CD14-positive monocyte (primary cell): ENCODE data around the gene RC3H1. TPM values are rescaled to one million over a fixed set of nuclear protein-coding genes. Genes with fewer than 3 reads are reported as not detected.

Source experiments
- DNase-seq, 3 donors: peaks; one replicate each; pipeline ENCODE4 v3.0.0-alpha.2; 2011 to 2022
- H2AFZ ChIP-seq: 2 replicates; pipeline ENCODE4 v1.6.0; 2012; ENCODE audit warnings: mild to moderate bottlenecking, low read depth, low read length, inconsistent platforms; ENCODE audit not compliant: insufficient read depth, poor library complexity, severe bottlenecking
- H3K27ac ChIP-seq, 2 donors: 1 replicate in 1 of 2; 2 replicates in 1 of 2; pipeline ENCODE4 v1.5.1; 2012 to 2013; ENCODE audit warnings: low read length in 2 of 2, control low read depth in 1 of 2, inconsistent platforms in 1 of 2, low read depth in 1 of 2, mild to moderate bottlenecking in 1 of 2
- H3K27me3 ChIP-seq, 2 donors: one replicate each; pipeline versions ENCODE4 v1.6.0 to v1.6.1; 2011 to 2013; ENCODE audit warnings: low read length in 2 of 2; ENCODE audit not compliant: control insufficient read depth in 2 of 2, insufficient read depth in 2 of 2
- H3K36me3 ChIP-seq, 2 donors: replicated peaks in 1 of 2; 1 replicate in 1 of 2; 2 replicates in 1 of 2; pipeline versions ENCODE4 v1.5.1 to v1.6.1; 2012 to 2013; ENCODE audit warnings: low read length in 2 of 2, control low read depth in 1 of 2, inconsistent platforms in 1 of 2, mild to moderate bottlenecking in 1 of 2; ENCODE audit not compliant: insufficient read depth in 2 of 2, control insufficient read depth in 1 of 2
- H3K4me1 ChIP-seq, 2 donors: 1 replicate in 1 of 2; 2 replicates in 1 of 2; pipeline versions ENCODE4 v1.5.1 to v1.6.1; 2012 to 2013; ENCODE audit warnings: low read length in 2 of 2, control low read depth in 1 of 2, inconsistent platforms in 1 of 2, mild to moderate bottlenecking in 1 of 2, moderate library complexity in 1 of 2; ENCODE audit not compliant: insufficient read depth in 2 of 2, control insufficient read depth in 1 of 2
- H3K4me2 ChIP-seq: replicated peaks from 2 replicates; pipeline ENCODE3; 2012; ENCODE audit warnings: low read length, moderate library complexity, mild to moderate bottlenecking; ENCODE audit not compliant: poor library complexity, severe bottlenecking; ENCODE audit errors: extremely low read depth
- H3K4me3 ChIP-seq, 3 experiments: fragments of 200-600 bp in 1 of 3; sonication (generic) in 1 of 3; replicated peaks in 1 of 3; 1 replicate in 2 of 3; 2 replicates in 1 of 3; pipeline ENCODE4 v1.5.1; 2011 to 2013; ENCODE audit warnings: low read length in 3 of 3, mild to moderate bottlenecking in 3 of 3, control low read depth in 2 of 3, low read depth in 2 of 3, inconsistent platforms in 1 of 3, moderate library complexity in 1 of 3
- H3K79me2 ChIP-seq: 2 replicates; pipeline ENCODE4 v1.6.0; 2012; ENCODE audit warnings: mild to moderate bottlenecking, control low read depth, inconsistent platforms, low read length, moderate library complexity; ENCODE audit not compliant: insufficient read depth
- H3K9ac ChIP-seq: 2 replicates; pipeline ENCODE4 v1.6.0; 2017; ENCODE audit warnings: low read length, mild to moderate bottlenecking; ENCODE audit not compliant: insufficient read depth, poor library complexity, severe bottlenecking
- H3K9me3 ChIP-seq, 2 donors: replicated peaks in 1 of 2; 1 replicate in 1 of 2; 2 replicates in 1 of 2; pipeline versions ENCODE4 v1.5.1 to v1.6.1; 2012 to 2013; ENCODE audit warnings: low read length in 2 of 2, control low read depth in 1 of 2; ENCODE audit not compliant: control insufficient read depth in 1 of 2, insufficient read depth in 1 of 2
- H4K20me1 ChIP-seq: 2 replicates; pipeline ENCODE4 v1.6.0; 2012; ENCODE audit warnings: mild to moderate bottlenecking, low read length, control low read depth, moderate library complexity; ENCODE audit not compliant: insufficient read depth
- H3K27ac Mint-ChIP-seq, 7 donors: one replicate each; pipeline ENCODE4 v1.8.0; 2020; ENCODE audit warnings: mild to moderate bottlenecking in 7 of 7, mixed read lengths in 7 of 7, moderate library complexity in 6 of 7, inconsistent platforms in 2 of 7
- H3K27me3 Mint-ChIP-seq, 3 donors: one replicate each; pipeline ENCODE4 v1.8.0; 2021 to 2022; ENCODE audit warnings: low read depth in 3 of 3, mild to moderate bottlenecking in 3 of 3, mixed read lengths in 3 of 3, moderate library complexity in 3 of 3, inconsistent platforms in 1 of 3
- H3K36me3 Mint-ChIP-seq, 2 donors: one replicate each; pipeline ENCODE4 v1.8.0; 2020; ENCODE audit warnings: mixed read lengths in 2 of 2, inconsistent platforms in 1 of 2, mild to moderate bottlenecking in 1 of 2
- H3K4me1 Mint-ChIP-seq: one replicate; pipeline ENCODE4 v1.8.0; 2020; ENCODE audit warnings: mild to moderate bottlenecking, mixed read lengths
- H3K4me3 Mint-ChIP-seq, 2 donors: one replicate each; pipeline ENCODE4 v1.8.0; 2020; ENCODE audit warnings: mild to moderate bottlenecking in 2 of 2, mixed read lengths in 2 of 2, moderate library complexity in 1 of 2
- H3K9me3 Mint-ChIP-seq, 7 donors: one replicate each; pipeline ENCODE4 v1.8.0; 2020 to 2022; ENCODE audit warnings: mixed read lengths in 7 of 7, mild to moderate bottlenecking in 6 of 7, moderate library complexity in 6 of 7, inconsistent platforms in 2 of 7
- WGBS: methylation state at CpG from one replicate; pipeline ENCODE4 v1.1.5; 2013; ENCODE audit warnings: missing lambda C conversion rate; ENCODE audit not compliant: insufficient coverage; 5-methylcytosine and 5-hydroxymethylcytosine counted together
- intact Hi-C, 2 donors: fragments of 100-400 bp; cut with micrococcal nuclease; formaldehyde crosslinking; loops; one replicate each; pipeline versions ENCODE4 v1.15.0 to v1.15.1; 2023
- polyA plus RNA-seq, 3 donors: library from polyadenylated mRNA; depleted of rRNA in 1 of 3; unstranded in 2 of 3; stranded (reverse) in 1 of 3; fragments of 300-500 nt in 2 of 3; fragments of >200 nt in 1 of 3; fragmentation: Illumina TruSeq in 2 of 3; gene quantifications; 1 replicate in 2 of 3; 2 replicates in 1 of 3; pipeline ENCODE4 v1.2.3, GENCODE V29; 2012 to 2021
- TF ChIP-seq, protein P1 (sequence below): fragments of 200-600 bp; IDR thresholded peaks from one replicate; pipeline ENCODE4 v1.8.0; 2022; ENCODE audit warnings: antibody characterized with exemption, mild to moderate bottlenecking

The RC3H1 gene
- polyA plus RNA-seq, 3 donors: 3.8 to 17.3 (median 7.8) TPM

GRCh38 chr1:174039027-174039426 lies 16.9 kb upstream of the RC3H1 start:
- Histone ChIP-seq H3K4me1 (no peaks in the 10 kb centered on the region), H3K36me3 (no peaks in the 10 kb centered on the region), H3K9me3 (no peaks in the 10 kb centered on the region), H3K27me3 (no peaks in the 10 kb centered on the region), H4K20me1 (no peaks in the 10 kb centered on the region), H2AFZ (no peak overlapping the region), H3K4me2 (no peak overlapping the region), H3K27ac (no peak overlapping the region), H3K9ac (no peak overlapping the region), H3K79me2 (no peaks in the 10 kb centered on the region), H3K4me3 (no peak overlapping the region)
- H3K4me3 Mint-ChIP-seq: no peak overlapping the region
- no CpG with 5 or more reads among the region's 1 CpG for WGBS
- H3K9me3 Mint-ChIP-seq: no peaks in the 10 kb centered on the region
- no peaks in the 10 kb centered on the region for H3K27me3 Mint-ChIP-seq
- no peak overlapping the region for H3K27ac Mint-ChIP-seq
- intact Hi-C loops: no loop called here
- H3K36me3 Mint-ChIP-seq: no peaks in the 10 kb centered on the region
- peaks cover 3% of the 10 kb centered on the region for H3K4me1 Mint-ChIP-seq
- no peak for DNase-seq
- TF ChIP-seq, protein P1, sequence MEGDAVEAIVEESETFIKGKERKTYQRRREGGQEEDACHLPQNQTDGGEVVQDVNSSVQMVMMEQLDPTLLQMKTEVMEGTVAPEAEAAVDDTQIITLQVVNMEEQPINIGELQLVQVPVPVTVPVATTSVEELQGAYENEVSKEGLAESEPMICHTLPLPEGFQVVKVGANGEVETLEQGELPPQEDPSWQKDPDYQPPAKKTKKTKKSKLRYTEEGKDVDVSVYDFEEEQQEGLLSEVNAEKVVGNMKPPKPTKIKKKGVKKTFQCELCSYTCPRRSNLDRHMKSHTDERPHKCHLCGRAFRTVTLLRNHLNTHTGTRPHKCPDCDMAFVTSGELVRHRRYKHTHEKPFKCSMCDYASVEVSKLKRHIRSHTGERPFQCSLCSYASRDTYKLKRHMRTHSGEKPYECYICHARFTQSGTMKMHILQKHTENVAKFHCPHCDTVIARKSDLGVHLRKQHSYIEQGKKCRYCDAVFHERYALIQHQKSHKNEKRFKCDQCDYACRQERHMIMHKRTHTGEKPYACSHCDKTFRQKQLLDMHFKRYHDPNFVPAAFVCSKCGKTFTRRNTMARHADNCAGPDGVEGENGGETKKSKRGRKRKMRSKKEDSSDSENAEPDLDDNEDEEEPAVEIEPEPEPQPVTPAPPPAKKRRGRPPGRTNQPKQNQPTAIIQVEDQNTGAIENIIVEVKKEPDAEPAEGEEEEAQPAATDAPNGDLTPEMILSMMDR: no peak

GRCh38 chr1:174036798-174037197 lies 14.6 kb upstream of the RC3H1 start:
- Mint-ChIP-seq H3K27ac (no peak overlapping the region), H3K4me1 (peaks cover 3% of the 10 kb centered on the region), H3K9me3 (no peaks in the 10 kb centered on the region), H3K27me3 (peaks cover 0 to 3% (median 0%) of the 10 kb centered on the region in 3 donors), H3K4me3 (no peak overlapping the region), H3K36me3 (no peaks in the 10 kb centered on the region)
- DNase-seq: no peak
- Histone ChIP-seq H3K9ac (no peak overlapping the region), H3K36me3 (no peaks in the 10 kb centered on the region), H3K4me3 (no peak overlapping the region), H3K9me3 (no peaks in the 10 kb centered on the region), H3K4me2 (no peak overlapping the region), H3K79me2 (no peaks in the 10 kb centered on the region), H3K27me3 (no peaks in the 10 kb centered on the region), H3K4me1 (no peaks in the 10 kb centered on the region), H2AFZ (no peak overlapping the region), H4K20me1 (no peaks in the 10 kb centered on the region), H3K27ac (no peak overlapping the region)
- TF ChIP-seq, protein P1: no peak
- intact Hi-C loops: no loop called here
